Measurements from ENCODE around the gene PPP1R2B.

GRCh38 chr5:156812959-156813358 is 37.1 kb upstream of the PPP1R2B start:
- TF ChIP-seq CTCF (IDR thresholded peaks at IDR 0.05) (no peak), POLR2A (IDR thresholded peaks at IDR 0.05) (no peak), EP300 (IDR thresholded peaks at IDR 0.05) (no peak)

Data from stomach (tissue), 4 donors.